Liver (tissue), 9 donors: ENCODE data around the gene VPS37B. TPM values are rescaled to one million over a fixed set of nuclear protein-coding genes. Genes with fewer than 3 reads are reported as not detected.

Source experiments
- DNase-seq: peaks from one replicate; pipeline ENCODE4 v3.0.0-alpha.2; 2017; ENCODE audit warnings: low spot score
- H3K27ac ChIP-seq, 2 donors: one replicate each; pipeline ENCODE4 v1.7.0; 2013; ENCODE audit warnings: inconsistent platforms in 2 of 2, low read length in 2 of 2, control low read depth in 1 of 2, low read depth in 1 of 2, mild to moderate bottlenecking in 1 of 2
- H3K27me3 ChIP-seq, 4 donors: one replicate each; pipeline versions ENCODE4 v1.6.1 to v1.7.0; 2013; ENCODE audit warnings: low read length in 3 of 4, inconsistent platforms in 1 of 4, mild to moderate bottlenecking in 1 of 4, moderate library complexity in 1 of 4; ENCODE audit not compliant: control insufficient read depth in 4 of 4, insufficient read depth in 4 of 4
- H3K36me3 ChIP-seq, 4 donors: one replicate each; pipeline versions ENCODE4 v1.6.1 to v1.7.0; 2013; ENCODE audit warnings: low read length in 3 of 4, mild to moderate bottlenecking in 3 of 4, low read depth in 1 of 4, moderate library complexity in 1 of 4; ENCODE audit not compliant: control insufficient read depth in 4 of 4, insufficient read depth in 3 of 4
- H3K4me1 ChIP-seq, 4 donors: one replicate each; pipeline versions ENCODE4 v1.6.1 to v1.7.0; 2013; ENCODE audit warnings: low read length in 3 of 4, mild to moderate bottlenecking in 3 of 4, moderate library complexity in 1 of 4; ENCODE audit not compliant: control insufficient read depth in 4 of 4, insufficient read depth in 4 of 4
- H3K4me3 ChIP-seq, 3 donors: one replicate each; pipeline versions ENCODE4 v1.6.1 to v1.7.0; 2013; ENCODE audit warnings: low read length in 3 of 3, control low read depth in 1 of 3, low read depth in 1 of 3, mild to moderate bottlenecking in 1 of 3
- H3K9ac ChIP-seq, 2 donors: one replicate each; pipeline ENCODE4 v1.7.0; 2013; ENCODE audit warnings: low read length in 2 of 2, mild to moderate bottlenecking in 2 of 2, moderate library complexity in 2 of 2, control low read depth in 1 of 2, low read depth in 1 of 2
- H3K9me3 ChIP-seq, 4 donors: one replicate each; pipeline versions ENCODE4 v1.6.1 to v1.7.0; 2013; ENCODE audit warnings: low read length in 3 of 4; ENCODE audit not compliant: control insufficient read depth in 4 of 4
- ATF3 ChIP-seq: IDR thresholded peaks from 2 replicates; pipeline ENCODE4 v1.6.1; 2016; ENCODE audit warnings: antibody characterized with exemption
- CTCF ChIP-seq: fragments of 150-350 bp; IDR thresholded peaks from 2 replicates; pipeline ENCODE4 v1.5.1; 2017; ENCODE audit warnings: improper control_type of control experiment, low read depth, low read length; ENCODE audit not compliant: missing input control
- EGR1 ChIP-seq, 2 donors: IDR thresholded peaks; 2 replicates each; pipeline ENCODE4 v1.6.1; 2016 to 2018; ENCODE audit warnings: antibody characterized with exemption in 2 of 2, low read depth in 2 of 2
- FOXA1 ChIP-seq: IDR thresholded peaks from 2 replicates; pipeline ENCODE4 v1.6.1; 2016; ENCODE audit warnings: antibody characterized with exemption
- FOXA2 ChIP-seq: IDR thresholded peaks from 2 replicates; pipeline ENCODE4 v1.6.1; 2016; ENCODE audit warnings: antibody characterized with exemption
- GABPA ChIP-seq, 2 donors: IDR thresholded peaks in 1 of 2; conservative IDR thresholded peaks in 1 of 2; 2 replicates each; pipeline ENCODE4 v1.6.1; 2016; ENCODE audit warnings: antibody characterized with exemption in 2 of 2, mild to moderate bottlenecking in 1 of 2, moderate library complexity in 1 of 2
- HNF4A ChIP-seq, 2 donors: conservative IDR thresholded peaks; 2 replicates each; pipeline ENCODE4 v1.6.1; 2016; ENCODE audit warnings: antibody characterized with exemption in 2 of 2, mild to moderate bottlenecking in 2 of 2
- HNF4G ChIP-seq: IDR thresholded peaks from 2 replicates; pipeline ENCODE4 v1.6.1; 2016; ENCODE audit warnings: antibody characterized with exemption
- JUND ChIP-seq, 2 donors: IDR thresholded peaks; 2 replicates each; pipeline ENCODE4 v1.6.1; 2016; ENCODE audit warnings: antibody characterized with exemption in 2 of 2
- NR2F2 ChIP-seq: IDR thresholded peaks from 2 replicates; pipeline ENCODE4 v1.6.1; 2016; ENCODE audit warnings: antibody characterized with exemption
- RAD21 ChIP-seq, 2 donors: IDR thresholded peaks; 2 replicates each; pipeline ENCODE4 v1.6.1; 2016; ENCODE audit warnings: antibody characterized with exemption in 2 of 2, mild to moderate bottlenecking in 2 of 2
- RXRA ChIP-seq, 2 donors: IDR thresholded peaks; 2 replicates each; pipeline ENCODE4 v1.6.1; 2017 to 2018; ENCODE audit warnings: antibody characterized with exemption in 2 of 2, mild to moderate bottlenecking in 1 of 2
- SP1 ChIP-seq: IDR thresholded peaks from 2 replicates; pipeline ENCODE4 v1.6.1; 2018; ENCODE audit warnings: antibody characterized with exemption, mild to moderate bottlenecking
- TAF1 ChIP-seq: conservative IDR thresholded peaks from 2 replicates; pipeline ENCODE4 v1.6.1; 2016; ENCODE audit warnings: antibody characterized with exemption, mild to moderate bottlenecking
- YY1 ChIP-seq: IDR thresholded peaks from 2 replicates; pipeline ENCODE4 v1.6.1; 2016; ENCODE audit warnings: antibody characterized with exemption, mild to moderate bottlenecking
- WGBS: extraction: QIAGEN DNeasy Blood & Tissue Kit; methylation state at CpG from one replicate; pipeline ENCODE4 v1.1.7; 2013; 5-methylcytosine and 5-hydroxymethylcytosine counted together
- polyA plus RNA-seq, 2 donors: library from polyadenylated mRNA; stranded (reverse) in 1 of 2; unstranded in 1 of 2; fragments of 200-250 nt in 1 of 2; fragments of >200 nt in 1 of 2; fragmentation: Nextera tagmentation in 1 of 2; extraction: Ambion mirVana in 1 of 2; gene quantifications; one replicate each; pipeline versions ENCODE4 v1.2.1 to v1.2.3, GENCODE V29; 2013 to 2015
- total RNA-seq, 2 donors: library from RNA; depleted of rRNA; stranded (reverse); fragments of >200 nt; gene quantifications; one replicate each; pipeline ENCODE4 v1.2.3, GENCODE V29; 2014
- TF ChIP-seq, protein P1 (sequence below): IDR thresholded peaks from 2 replicates; pipeline ENCODE4 v1.6.1; 2016; ENCODE audit warnings: antibody characterized with exemption
- TF ChIP-seq, protein P2 (sequence below): IDR thresholded peaks from 2 replicates; pipeline ENCODE4 v1.6.1; 2016; ENCODE audit warnings: antibody characterized with exemption
- TF ChIP-seq, protein P3 (sequence below): IDR thresholded peaks from 2 replicates; pipeline ENCODE4 v1.6.1; 2016; ENCODE audit warnings: antibody characterized with exemption, mild to moderate bottlenecking
- donor health status: healthy.
- donor health status: healthy.
- donor health status: healthy.
- donor health status: healthy.
- donor health status: healthy.

The VPS37B gene
- total and polyA plus RNA-seq, 4 donors: 2.3 to 6.8 (median 3.8) TPM

- H3K9ac ChIP-seq: no peak overlapping the region
- TF ChIP-seq RXRA (IDR thresholded peaks at IDR 0.05) (no peak), ATF3 (no peak), HNF4G (no peak), FOXA1 (no peak), GABPA (IDR thresholded peaks at IDR 0.05 in 1 of 2, conservative IDR thresholded peaks at IDR 0.05 in 1 of 2) (no peak), EGR1 (IDR thresholded peaks at IDR 0.05; ENCODE audit: low read depth in 2 of 2) (no peak), FOXA2 (no peak), TAF1 (no peak), SP1 (no peak), RAD21 (IDR thresholded peaks at IDR 0.05) (no peak), HNF4A (conservative IDR thresholded peaks at IDR 0.05) (no peak), JUND (IDR thresholded peaks at IDR 0.05) (no peak), CTCF (no peak), NR2F2 (no peak), YY1 (no peak)
- TF ChIP-seq, protein P1, sequence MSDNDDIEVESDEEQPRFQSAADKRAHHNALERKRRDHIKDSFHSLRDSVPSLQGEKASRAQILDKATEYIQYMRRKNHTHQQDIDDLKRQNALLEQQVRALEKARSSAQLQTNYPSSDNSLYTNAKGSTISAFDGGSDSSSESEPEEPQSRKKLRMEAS: no peak
- TF ChIP-seq, protein P2, sequence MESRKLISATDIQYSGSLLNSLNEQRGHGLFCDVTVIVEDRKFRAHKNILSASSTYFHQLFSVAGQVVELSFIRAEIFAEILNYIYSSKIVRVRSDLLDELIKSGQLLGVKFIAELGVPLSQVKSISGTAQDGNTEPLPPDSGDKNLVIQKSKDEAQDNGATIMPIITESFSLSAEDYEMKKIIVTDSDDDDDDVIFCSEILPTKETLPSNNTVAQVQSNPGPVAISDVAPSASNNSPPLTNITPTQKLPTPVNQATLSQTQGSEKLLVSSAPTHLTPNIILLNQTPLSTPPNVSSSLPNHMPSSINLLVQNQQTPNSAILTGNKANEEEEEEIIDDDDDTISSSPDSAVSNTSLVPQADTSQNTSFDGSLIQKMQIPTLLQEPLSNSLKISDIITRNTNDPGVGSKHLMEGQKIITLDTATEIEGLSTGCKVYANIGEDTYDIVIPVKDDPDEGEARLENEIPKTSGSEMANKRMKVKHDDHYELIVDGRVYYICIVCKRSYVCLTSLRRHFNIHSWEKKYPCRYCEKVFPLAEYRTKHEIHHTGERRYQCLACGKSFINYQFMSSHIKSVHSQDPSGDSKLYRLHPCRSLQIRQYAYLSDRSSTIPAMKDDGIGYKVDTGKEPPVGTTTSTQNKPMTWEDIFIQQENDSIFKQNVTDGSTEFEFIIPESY: no peak
- TF ChIP-seq, protein P3, sequence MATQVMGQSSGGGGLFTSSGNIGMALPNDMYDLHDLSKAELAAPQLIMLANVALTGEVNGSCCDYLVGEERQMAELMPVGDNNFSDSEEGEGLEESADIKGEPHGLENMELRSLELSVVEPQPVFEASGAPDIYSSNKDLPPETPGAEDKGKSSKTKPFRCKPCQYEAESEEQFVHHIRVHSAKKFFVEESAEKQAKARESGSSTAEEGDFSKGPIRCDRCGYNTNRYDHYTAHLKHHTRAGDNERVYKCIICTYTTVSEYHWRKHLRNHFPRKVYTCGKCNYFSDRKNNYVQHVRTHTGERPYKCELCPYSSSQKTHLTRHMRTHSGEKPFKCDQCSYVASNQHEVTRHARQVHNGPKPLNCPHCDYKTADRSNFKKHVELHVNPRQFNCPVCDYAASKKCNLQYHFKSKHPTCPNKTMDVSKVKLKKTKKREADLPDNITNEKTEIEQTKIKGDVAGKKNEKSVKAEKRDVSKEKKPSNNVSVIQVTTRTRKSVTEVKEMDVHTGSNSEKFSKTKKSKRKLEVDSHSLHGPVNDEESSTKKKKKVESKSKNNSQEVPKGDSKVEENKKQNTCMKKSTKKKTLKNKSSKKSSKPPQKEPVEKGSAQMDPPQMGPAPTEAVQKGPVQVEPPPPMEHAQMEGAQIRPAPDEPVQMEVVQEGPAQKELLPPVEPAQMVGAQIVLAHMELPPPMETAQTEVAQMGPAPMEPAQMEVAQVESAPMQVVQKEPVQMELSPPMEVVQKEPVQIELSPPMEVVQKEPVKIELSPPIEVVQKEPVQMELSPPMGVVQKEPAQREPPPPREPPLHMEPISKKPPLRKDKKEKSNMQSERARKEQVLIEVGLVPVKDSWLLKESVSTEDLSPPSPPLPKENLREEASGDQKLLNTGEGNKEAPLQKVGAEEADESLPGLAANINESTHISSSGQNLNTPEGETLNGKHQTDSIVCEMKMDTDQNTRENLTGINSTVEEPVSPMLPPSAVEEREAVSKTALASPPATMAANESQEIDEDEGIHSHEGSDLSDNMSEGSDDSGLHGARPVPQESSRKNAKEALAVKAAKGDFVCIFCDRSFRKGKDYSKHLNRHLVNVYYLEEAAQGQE: no peak
- DNase-seq: no peak
- no peaks in the 10 kb centered on the region for H3K27me3 ChIP-seq
- H3K36me3 ChIP-seq: no peaks in the 10 kb centered on the region
- 75% methylated on average over 7 of the region's 7 CpGs for WGBS
- no peak overlapping the region for H3K4me3 ChIP-seq
- H3K9me3 ChIP-seq: no peaks in the 10 kb centered on the region
- peaks cover 0 to under 1% (median 0%) of the 10 kb centered on the region in 4 donors for H3K4me1 ChIP-seq
- H3K27ac ChIP-seq: no peak overlapping the region
Observed at GRCh38 chr12:122820838-122821271, 75.1 kb downstream of the VPS37B start.
